SKM-1 (cell line): ENCODE results near the gene LIFR.

Experiments
- DNase-seq: peaks from one replicate; lab custom pipeline; 2025; ENCODE audit not compliant: unreplicated experiment; lab: John Stamatoyannopoulos, UW

LIFR gene

DNA sequence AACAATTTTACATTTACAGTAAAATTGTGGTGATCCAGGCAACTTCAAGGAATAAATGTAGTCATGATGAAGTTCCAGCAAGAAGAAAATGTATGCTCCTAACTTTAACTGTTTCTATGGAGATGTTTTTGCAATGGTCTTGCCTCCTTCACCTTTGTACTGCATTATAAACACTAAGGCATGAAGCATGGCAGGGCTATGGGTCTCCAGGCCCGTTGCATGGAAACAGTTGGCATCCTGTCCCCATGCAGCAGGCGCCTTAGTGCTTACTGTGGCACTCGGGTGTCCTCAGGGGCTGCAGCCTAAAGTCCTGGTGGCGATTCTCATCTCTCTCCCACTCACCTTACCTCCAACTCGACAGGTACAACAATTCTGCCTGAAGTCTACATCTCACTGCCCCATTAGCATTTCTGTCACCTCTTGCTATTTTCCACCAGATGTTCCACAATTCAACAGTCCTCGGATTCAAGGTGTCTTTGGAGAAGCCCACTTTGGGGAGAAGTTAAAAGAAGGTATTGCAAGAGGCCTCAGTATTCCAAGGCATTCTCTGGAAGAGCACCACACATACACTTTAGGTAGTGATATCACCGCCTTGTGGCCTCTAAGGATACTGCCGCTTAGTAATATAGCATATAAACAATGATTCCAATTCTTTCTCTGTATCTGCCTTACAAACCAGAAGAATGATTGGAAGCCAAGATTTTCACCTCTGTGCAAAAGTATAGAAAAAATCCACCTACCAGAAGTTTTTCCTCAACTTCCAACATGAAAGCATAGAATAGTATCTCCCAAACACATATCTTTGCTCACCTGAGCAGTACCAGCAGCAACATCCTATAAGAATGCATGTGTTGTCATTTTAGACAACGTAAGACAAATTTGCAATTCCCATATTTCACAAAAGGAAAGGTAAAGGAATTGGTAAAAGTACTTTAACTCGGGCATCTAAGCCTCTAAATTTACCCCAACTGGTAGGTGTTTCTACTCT, 5.1 kb downstream of the LIFR start:
- no peak for DNase-seq

GRCh38 chr5:38548064-38548759, 8.2 kb downstream of the LIFR start:
- no peak for DNase-seq

DNA sequence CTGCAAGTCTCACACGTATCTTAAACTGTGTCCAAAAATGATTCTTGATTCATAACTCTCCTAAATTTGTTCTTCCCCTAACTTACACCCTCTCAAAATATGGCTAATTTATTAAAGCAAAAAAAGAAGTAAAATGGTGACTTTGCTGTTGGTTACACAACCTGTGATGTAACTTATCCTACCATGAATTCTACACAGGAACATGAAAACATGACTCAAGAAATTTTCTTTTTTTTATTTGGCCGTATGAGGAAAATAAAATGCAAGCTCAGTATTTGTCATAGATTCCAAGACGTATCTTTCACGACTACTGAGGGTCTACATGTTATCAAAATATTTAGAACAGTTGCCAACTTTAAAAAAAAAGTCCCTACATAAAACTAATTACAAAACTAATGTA, 9.2 kb downstream of the LIFR start:
- DNase-seq: no peak

DNA sequence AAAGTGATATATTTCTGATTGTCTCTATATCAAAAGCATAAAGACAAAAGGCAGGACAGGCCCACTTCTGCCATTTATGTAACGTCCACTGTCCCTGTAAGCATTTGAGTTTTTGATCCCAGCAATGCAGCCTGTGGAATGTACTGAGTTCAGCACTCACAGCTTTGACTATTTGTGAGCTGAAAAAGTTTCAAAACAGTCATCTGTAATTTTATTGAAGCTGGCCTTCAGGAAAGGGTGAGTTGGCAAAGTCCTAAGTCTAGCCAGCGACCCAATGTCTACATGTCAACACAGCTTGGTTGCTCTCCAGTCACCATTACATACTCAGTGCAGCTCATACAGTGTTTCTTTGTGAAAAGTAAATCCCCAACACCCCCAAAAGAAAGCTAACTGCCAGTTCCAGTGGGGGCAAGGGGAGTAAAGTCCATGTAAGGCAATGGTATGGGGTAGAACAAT, 9.7 kb downstream of the LIFR start:
- no peak for DNase-seq

GRCh38 chr5:38543886-38544285, 12.6 kb downstream of the LIFR start:
- no peak for DNase-seq

DNA sequence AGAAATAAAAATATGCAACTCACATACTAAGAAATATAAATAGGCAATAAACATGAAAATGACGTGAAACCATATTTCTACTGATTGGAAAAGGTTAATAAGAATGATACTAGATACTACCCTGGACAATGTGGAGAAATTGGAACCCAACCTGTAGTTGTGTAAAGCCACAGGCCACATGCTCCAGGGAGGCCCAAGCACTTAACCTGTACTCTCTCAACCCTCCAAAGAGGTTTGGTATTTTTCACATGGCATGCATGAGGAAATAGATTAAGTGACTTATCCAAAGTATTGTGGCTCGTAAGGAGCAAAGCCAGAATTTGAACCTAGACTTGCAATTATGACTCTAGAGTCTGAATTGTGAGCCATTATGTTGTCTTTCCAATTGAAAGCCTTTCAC, 13.4 kb downstream of the LIFR start:
- no peak for DNase-seq

- DNase-seq: no peak
These were observed 15.2 kb downstream of the LIFR start for GRCh38 chr5:38541174-38541725.

GRCh38 chr5:38540314-38540713, 16.1 kb downstream of the LIFR start:
- DNase-seq: no peak

GRCh38 chr5:38538161-38538560, 18.3 kb downstream of the LIFR start:
- no peak for DNase-seq

GRCh38 chr5:38537505-38537904, 18.9 kb downstream of the LIFR start:
- DNase-seq: no peak

DNA sequence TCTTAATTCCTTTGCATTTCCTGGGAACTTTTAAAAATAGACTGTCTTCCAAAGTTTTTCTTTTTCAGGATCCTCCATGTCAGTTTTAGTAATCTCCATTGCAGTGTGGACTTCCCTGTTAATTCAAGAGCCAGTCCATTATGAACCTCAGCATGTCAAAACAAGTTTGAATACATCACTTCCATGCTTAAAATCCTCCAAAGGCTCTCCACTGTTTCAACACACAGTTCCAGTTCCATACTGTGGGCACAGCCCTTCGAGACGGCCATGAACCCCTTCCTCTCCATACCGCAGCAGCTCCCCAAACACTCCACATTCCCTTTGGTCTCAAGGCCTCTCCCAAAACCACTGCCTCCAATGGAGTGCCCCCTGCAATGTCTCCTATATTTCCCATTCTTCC, 19.5 kb downstream of the LIFR start:
- no peak for DNase-seq

DNA sequence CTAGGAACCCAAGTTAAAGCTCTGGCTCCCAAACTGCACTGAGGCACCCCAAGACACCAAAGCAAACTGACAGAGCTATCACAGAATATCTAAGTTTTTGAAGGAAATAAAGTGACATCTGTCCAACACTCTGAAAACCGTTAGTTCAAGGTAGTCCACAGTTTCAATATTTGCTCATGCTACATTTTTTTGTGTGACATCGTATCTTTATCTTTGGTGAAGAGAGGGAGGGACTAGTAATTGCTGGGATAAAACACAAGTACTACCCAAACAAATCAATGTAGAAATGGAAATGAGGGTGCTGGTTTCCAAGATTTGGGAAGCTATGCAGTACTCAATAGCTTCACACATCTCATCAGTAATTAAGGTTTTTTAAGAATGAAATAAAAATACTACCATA, 20.6 kb downstream of the LIFR start:
- no peak for DNase-seq

DNA sequence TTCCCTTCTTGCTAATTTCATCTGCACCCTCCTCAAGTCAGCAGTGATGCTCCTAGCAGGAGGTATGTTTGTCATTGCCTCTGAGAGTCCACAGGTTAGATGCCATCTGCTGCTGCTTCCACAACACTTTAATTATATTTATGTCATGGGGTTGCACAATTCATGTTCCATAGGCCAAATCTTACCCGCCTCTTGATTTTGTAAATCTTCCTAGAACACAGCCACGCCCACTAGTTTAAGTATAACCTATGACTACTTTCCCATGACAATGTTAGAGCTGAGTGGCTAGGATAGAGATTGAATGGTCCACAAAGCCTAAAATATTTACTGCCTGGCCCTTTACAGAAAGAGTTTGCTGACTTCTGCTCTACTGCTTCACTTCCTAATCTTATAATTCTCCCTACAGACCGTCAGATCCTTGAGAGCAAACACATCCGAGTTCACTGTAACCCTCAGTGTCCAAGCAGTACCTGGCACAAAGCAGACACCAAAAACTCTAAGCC, 21.1 kb downstream of the LIFR start:
- no peak for DNase-seq

- no peak for DNase-seq
These were observed 22.3 kb downstream of the LIFR start for GRCh38 chr5:38534156-38534453.

- DNase-seq: no peak
These were observed 22.9 kb downstream of the LIFR start for GRCh38 chr5:38533286-38534155.

- no peak for DNase-seq
These were observed 24.2 kb downstream of the LIFR start for GRCh38 chr5:38532165-38532669.

GRCh38 chr5:38531518-38531917, 24.9 kb downstream of the LIFR start:
- DNase-seq: no peak

GRCh38 chr5:38529955-38530646, 26.3 kb downstream of the LIFR start:
- DNase-seq: no peak

DNA sequence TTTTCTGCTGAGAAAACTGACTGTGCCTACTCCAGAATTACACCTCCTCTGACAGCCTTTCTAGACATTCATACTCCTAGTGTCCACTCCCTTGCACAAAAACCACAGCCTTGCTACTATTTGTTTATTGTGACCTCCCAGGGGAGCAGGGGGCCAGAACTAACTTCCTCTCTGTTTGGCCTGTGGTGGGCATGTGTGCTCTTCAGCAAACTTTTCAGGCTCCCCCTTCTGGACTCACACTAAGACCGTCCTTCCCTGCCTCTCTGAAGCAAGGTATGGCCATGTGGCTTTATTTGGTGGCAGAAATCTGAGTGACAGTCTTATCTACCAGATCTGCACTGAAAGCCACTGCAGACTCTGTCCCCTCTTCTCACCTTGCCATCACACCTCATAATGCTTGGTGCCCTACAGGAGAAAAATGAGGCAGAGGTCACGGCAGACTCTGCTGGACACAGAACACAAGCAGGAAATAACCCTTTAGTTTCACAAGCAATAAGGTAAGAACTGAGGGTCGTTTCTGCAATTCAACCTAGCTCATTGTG, 28.2 kb downstream of the LIFR start:
- no peak for DNase-seq

DNA sequence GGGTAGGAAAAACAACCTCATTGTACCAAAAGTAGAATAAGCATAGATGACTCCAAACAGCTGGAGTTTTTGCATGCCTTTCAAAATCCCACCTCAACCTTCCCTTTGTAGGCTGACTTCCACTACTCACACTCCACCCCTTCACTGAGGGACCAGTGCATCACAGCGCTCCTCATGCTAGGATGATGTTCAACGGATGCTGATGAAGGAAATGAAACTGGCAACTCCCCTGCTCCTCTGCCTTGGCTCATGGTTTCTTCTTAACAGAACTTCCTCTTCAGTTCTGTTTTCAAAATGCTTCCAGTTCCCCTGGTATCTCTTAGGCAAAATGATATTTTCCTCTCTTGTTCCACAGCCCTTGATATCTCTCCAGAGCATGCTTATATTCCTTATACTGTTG, 29.0 kb downstream of the LIFR start:
- no peak for DNase-seq
